Epithelial cell of esophagus (primary cell): ENCODE results near the gene ADAM19.

Source experiments
- DNase-seq: peaks from one replicate; pipeline ENCODE4 v3.0.0; 2010; ENCODE audit warnings: low read depth
- H3K4me3 ChIP-seq: 2 replicates; pipeline ENCODE4 v1.5.1; 2011; ENCODE audit warnings: mild to moderate bottlenecking, low read length, control low read depth
- CTCF ChIP-seq: IDR thresholded peaks from 2 replicates; pipeline ENCODE4 v1.5.1; 2011; ENCODE audit warnings: low read depth, mild to moderate bottlenecking, low read length, control low read depth, inconsistent platforms; ENCODE audit not compliant: insufficient read depth; ENCODE audit errors: missing control alignments

The ADAM19 gene

GRCh38 chr5:157584628-157585027 lies 9.1 kb upstream of the ADAM19 start:
- no peak for TF ChIP-seq CTCF
- no peak for DNase-seq
- no peak overlapping the region for H3K4me3 ChIP-seq

GRCh38 chr5:157582731-157583620 lies 7.4 kb upstream of the ADAM19 start:
- no peak for DNase-seq

GRCh38 chr5:157581901-157582300 lies 6.3 kb upstream of the ADAM19 start:
- DNase-seq, result no peak
- no peak overlapping the region for H3K4me3 ChIP-seq
- TF ChIP-seq CTCF, result no peak

More at GRCh38 chr5:157582731-157583620, 7.4 kb upstream of the ADAM19 start:
- no peak for TF ChIP-seq CTCF
- no peak overlapping the region for H3K4me3 ChIP-seq

GRCh38 chr5:157578079-157578780 lies 2.7 kb upstream of the ADAM19 start:
- DNase-seq, result no peak
- H3K4me3 ChIP-seq, result no peak overlapping the region
- no peak for TF ChIP-seq CTCF

GRCh38 chr5:157576678-157577077 lies 1.1 kb upstream of the ADAM19 start:
- TF ChIP-seq CTCF, result no peak
- no peak for DNase-seq
- no peak overlapping the region for H3K4me3 ChIP-seq

GRCh38 chr5:157574456-157575380 lies 857 bp downstream of the ADAM19 start:
- H3K4me3 ChIP-seq, result peak overlapping the region; percentile 54
- peak; percentile 38 for DNase-seq
- TF ChIP-seq CTCF, result no peak
